PC-3 (cell line): ENCODE results near the gene DNAJB6. TPM values are rescaled to one million over a fixed set of nuclear protein-coding genes. Genes with fewer than 3 reads are reported as not detected.

ENCODE experiments used
- ATAC-seq: fragments of 200-7000 bp; cut with Tn5 transposase; 2 replicates; pipeline ENCODE4 v1.9.1; 2020; ENCODE audit warnings: mild to moderate bottlenecking, moderate library complexity
- BruUV-seq: library from RNA; stranded (reverse); fragments of 400-500 nt; replicated peaks from 2 replicates; lab custom pipeline; 2021; lab: Mats Ljungman, UMichigan
- CTCF ChIA-PET: fragments of 300-600 bp; sonication (Branson Sonifier 250); formaldehyde crosslinking; loops from one replicate; lab custom pipeline; 2022; ENCODE audit warnings: antibody characterized with exemption; lab: Charles Lee
- POLR2A ChIA-PET: fragments of 300-600 bp; sonication (Branson Sonifier 250); formaldehyde crosslinking; loops from one replicate; lab custom pipeline; 2022; ENCODE audit warnings: antibody characterized with exemption; ENCODE audit not compliant: unreplicated experiment; lab: Charles Lee
- DNase-seq: peaks from one replicate; pipeline ENCODE4 v3.0.0-alpha.2; 2015
- H2AFZ ChIP-seq: fragments of 300-600 bp; sonication (generic); 2 replicates; pipeline ENCODE4 v1.6.0; 2016; ENCODE audit warnings: antibody characterized with exemption, low read length
- H3F3A ChIP-seq: fragments of 300-600 bp; sonication (generic); one replicate; pipeline ENCODE4 v1.6.0; 2017; ENCODE audit warnings: antibody characterized with exemption, low read length, control low read depth, mild to moderate bottlenecking; ENCODE audit not compliant: unreplicated experiment
- H3K27ac ChIP-seq: fragments of 300-600 bp; sonication (generic); 2 replicates; pipeline ENCODE4 v1.5.1; 2016; ENCODE audit warnings: mild to moderate bottlenecking, low read length
- H3K27me3 ChIP-seq: fragments of 300-600 bp; sonication (generic); 2 replicates; pipeline ENCODE4 v1.6.1; 2016; ENCODE audit warnings: low read length, mixed read lengths
- H3K36me3 ChIP-seq: fragments of 300-600 bp; sonication (generic); 2 replicates; pipeline ENCODE4 v1.6.1; 2016; ENCODE audit warnings: low read depth, mixed run types, low read length, mixed read lengths
- H3K4me1 ChIP-seq: fragments of 300-600 bp; sonication (generic); 2 replicates; pipeline ENCODE4 v1.5.1; 2016; ENCODE audit warnings: low read length; ENCODE audit not compliant: insufficient read depth
- H3K4me2 ChIP-seq: fragments of 300-600 bp; sonication (generic); 2 replicates; pipeline ENCODE4 v1.6.0; 2016; ENCODE audit warnings: low read length
- H3K4me3 ChIP-seq: fragments of 300-600 bp; sonication (generic); 2 replicates; pipeline ENCODE4 v1.5.1; 2016; ENCODE audit warnings: mild to moderate bottlenecking, low read length, mixed read lengths
- H3K79me2 ChIP-seq: fragments of 300-600 bp; sonication (generic); 2 replicates; pipeline ENCODE4 v1.6.1; 2017; ENCODE audit warnings: low read length, mixed read lengths
- H3K9ac ChIP-seq: fragments of 300-600 bp; sonication (generic); 2 replicates; pipeline ENCODE4 v1.6.0; 2016; ENCODE audit warnings: mild to moderate bottlenecking, low read length
- H3K9me2 ChIP-seq: fragments of 300-600 bp; sonication (generic); replicated peaks from 2 replicates; pipeline ENCODE4 v1.6.1; 2016; ENCODE audit warnings: mixed run types, low read length, mixed read lengths
- H3K9me3 ChIP-seq: fragments of 300-600 bp; sonication (generic); 2 replicates; pipeline ENCODE4 v1.6.1; 2016; ENCODE audit warnings: low read length, mixed read lengths
- H4K20me1 ChIP-seq: fragments of 300-600 bp; sonication (generic); 2 replicates; pipeline ENCODE4 v1.6.1; 2016; ENCODE audit warnings: low read length, mixed read lengths
- EZH2 ChIP-seq: fragments of 300-600 bp; sonication (generic); IDR thresholded peaks from one replicate; pipeline ENCODE4 v1.6.1; 2017; ENCODE audit warnings: antibody characterized with exemption, mild to moderate bottlenecking, low read length; ENCODE audit not compliant: unreplicated experiment
- EZH2phosphoT487 ChIP-seq: fragments of 300-600 bp; sonication (generic); IDR thresholded peaks from 2 replicates; pipeline ENCODE4 v1.6.1; 2018; ENCODE audit warnings: mild to moderate bottlenecking, antibody characterized with exemption, low read length, borderline replicate concordance
- intact Hi-C: fragments of 100-400 bp; cut with micrococcal nuclease; formaldehyde crosslinking; loops from 2 replicates; pipeline ENCODE4 v1.9.0; 2023
- total RNA-seq: library from RNA; depleted of rRNA; stranded (reverse); fragments of >200 nt; gene quantifications from 2 replicates; pipeline ENCODE4 v1.2.3, GENCODE V29; 2014
- TF ChIP-seq, protein P1 (sequence below): fragments of 300-600 bp; sonication (generic); conservative IDR thresholded peaks from 2 replicates; pipeline ENCODE4 v1.5.1; 2017; ENCODE audit warnings: antibody characterized with exemption, low read depth, mild to moderate bottlenecking, low read length

Gene DNAJB6
- total RNA-seq, 1 experiment from 2014 or later, result 151 TPM

DNA sequence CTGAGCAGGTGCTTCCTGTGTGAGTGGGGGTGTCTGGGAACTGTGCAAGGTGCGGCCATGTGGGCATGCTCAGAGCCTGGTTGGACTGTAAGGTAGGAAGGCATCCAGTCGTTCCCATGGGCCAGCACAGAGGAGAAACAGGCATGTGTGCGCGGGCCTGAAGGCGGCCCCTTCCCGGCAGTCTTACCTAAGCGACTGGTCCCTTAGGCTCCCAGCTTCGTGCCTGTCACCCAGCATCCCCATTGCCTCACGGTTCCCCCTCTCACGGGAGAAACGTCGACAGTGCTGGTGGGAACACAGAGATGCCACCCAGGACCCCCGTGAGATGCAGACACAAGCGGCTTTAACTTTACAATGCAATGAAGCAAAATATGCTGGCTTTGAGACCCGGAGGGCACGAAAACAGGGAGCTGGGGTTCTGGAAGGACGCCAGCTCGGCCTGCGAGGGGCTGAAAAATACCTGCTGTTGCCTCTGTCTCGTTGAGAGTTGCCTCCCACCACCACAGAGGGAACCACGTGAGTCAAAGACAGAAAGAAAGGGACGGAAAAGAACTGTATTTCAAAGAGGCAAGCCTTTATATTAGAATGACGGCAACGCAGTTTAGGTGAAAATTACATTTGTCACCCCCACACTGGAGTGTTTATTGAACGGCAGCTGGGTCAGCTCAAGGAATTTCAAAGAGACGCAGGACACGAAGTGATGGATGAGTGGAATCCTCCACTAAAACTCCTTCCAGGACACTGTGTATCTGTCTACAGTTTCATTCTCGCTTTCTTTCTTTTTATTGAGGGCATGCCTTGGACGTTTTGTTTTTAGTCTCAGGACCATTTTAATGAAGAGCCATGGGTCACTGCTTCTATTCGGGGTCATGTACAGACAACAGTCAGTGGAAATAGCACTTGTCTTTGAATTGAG lies 128.4 kb downstream of the DNAJB6 start:
- Histone ChIP-seq H3K4me2 (no peak overlapping the region), H2AFZ (no peak overlapping the region), H4K20me1 (no peaks in the 10 kb centered on the region), H3K4me3 (no peak overlapping the region), H3K27ac (no peak overlapping the region), H3K9me2 (no peaks in the 10 kb centered on the region), H3F3A (no peaks in the 10 kb centered on the region), H3K4me1 (peaks cover 18% of the 10 kb centered on the region), H3K9me3 (no peaks in the 10 kb centered on the region), H3K36me3 (no peaks in the 10 kb centered on the region), H3K27me3 (no peaks in the 10 kb centered on the region), H3K9ac (no peak overlapping the region), H3K79me2 (no peaks in the 10 kb centered on the region)
- no peak for ATAC-seq
- POLR2A ChIA-PET, result no interaction called here
- no peak for TF ChIP-seq EZH2
- TF ChIP-seq, protein P1, sequence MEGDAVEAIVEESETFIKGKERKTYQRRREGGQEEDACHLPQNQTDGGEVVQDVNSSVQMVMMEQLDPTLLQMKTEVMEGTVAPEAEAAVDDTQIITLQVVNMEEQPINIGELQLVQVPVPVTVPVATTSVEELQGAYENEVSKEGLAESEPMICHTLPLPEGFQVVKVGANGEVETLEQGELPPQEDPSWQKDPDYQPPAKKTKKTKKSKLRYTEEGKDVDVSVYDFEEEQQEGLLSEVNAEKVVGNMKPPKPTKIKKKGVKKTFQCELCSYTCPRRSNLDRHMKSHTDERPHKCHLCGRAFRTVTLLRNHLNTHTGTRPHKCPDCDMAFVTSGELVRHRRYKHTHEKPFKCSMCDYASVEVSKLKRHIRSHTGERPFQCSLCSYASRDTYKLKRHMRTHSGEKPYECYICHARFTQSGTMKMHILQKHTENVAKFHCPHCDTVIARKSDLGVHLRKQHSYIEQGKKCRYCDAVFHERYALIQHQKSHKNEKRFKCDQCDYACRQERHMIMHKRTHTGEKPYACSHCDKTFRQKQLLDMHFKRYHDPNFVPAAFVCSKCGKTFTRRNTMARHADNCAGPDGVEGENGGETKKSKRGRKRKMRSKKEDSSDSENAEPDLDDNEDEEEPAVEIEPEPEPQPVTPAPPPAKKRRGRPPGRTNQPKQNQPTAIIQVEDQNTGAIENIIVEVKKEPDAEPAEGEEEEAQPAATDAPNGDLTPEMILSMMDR, result no peak
- TF ChIP-seq EZH2phosphoT487, result no peak
- CTCF ChIA-PET, result no interaction called here
- BruUV-seq, result no TSS peak
- DNase-seq, result no peak
- intact Hi-C loops, result no loop called here

DNA sequence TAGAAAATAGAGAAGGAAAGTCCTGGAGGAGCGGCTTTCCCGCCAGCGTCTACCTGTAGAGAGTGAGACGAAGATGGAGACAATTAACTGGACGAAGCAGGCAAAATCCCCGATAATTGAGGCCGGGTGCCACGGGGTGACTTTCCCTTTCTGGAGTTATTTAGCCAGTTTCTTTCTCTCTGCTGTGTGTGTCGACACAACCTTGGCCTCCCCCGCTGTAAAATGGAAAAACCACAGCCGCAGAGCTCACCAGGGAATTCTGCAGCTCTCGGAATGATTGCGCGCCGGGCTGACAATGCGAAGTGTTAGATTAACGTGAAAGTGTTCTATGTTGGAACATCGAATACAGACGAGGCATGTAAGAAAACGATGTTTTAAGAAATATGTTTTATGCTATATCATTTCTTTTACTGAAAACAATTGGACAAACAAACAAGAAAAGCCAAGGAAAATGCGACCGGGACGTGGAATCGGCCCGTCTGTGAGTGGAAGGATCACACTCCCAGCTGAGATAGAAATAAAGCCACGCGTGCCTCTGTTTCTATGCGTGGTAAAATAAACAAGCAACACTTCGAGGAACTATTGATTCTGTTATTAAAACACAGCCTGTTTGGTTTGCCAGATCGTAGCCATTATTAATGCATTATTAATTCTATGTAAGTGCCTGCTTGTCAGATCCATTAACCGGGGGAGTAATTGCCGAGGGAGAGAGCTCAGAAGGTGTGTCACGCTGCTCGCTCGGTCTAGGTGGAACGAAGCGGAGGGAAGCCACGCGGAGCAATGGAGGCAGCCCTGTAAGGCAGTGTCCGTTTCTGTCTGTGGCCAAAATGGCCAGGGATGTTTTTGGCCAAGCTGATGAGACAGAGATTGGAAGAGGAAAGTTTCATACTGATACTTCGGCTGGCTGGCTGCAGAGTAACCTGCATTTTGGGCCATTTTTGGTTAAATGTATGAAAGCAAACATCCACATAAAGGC lies 129.4 kb downstream of the DNAJB6 start:
- Histone ChIP-seq H3K9ac (no peak overlapping the region), H4K20me1 (no peaks in the 10 kb centered on the region), H3K4me2 (no peak overlapping the region), H3K4me3 (no peak overlapping the region), H3K9me2 (no peaks in the 10 kb centered on the region), H3K4me1 (peaks cover 18% of the 10 kb centered on the region), H3K79me2 (no peaks in the 10 kb centered on the region), H3K27ac (no peak overlapping the region), H2AFZ (no peak overlapping the region), H3K27me3 (no peaks in the 10 kb centered on the region), H3K9me3 (no peaks in the 10 kb centered on the region), H3K36me3 (no peaks in the 10 kb centered on the region), H3F3A (no peaks in the 10 kb centered on the region)
- ChIA-PET CTCF (no interaction called here), POLR2A (no interaction called here)
- TF ChIP-seq EZH2, result no peak
- TF ChIP-seq, protein P1, result no peak
- TF ChIP-seq EZH2phosphoT487, result no peak
- intact Hi-C loops, result no loop called here
- DNase-seq (no peak), ATAC-seq (no peak)
- BruUV-seq, result no TSS peak
